Fibroblast of the aortic adventitia (primary cell): ENCODE measurements around the gene GPBP1. TPM values are rescaled to one million over a fixed set of nuclear protein-coding genes. Genes with fewer than 3 reads are reported as not detected.

ENCODE experiments used
- DNase-seq: peaks from one replicate; pipeline ENCODE4 v3.0.0-alpha.2; 2010; ENCODE audit warnings: low read depth
- H3K4me3 ChIP-seq: 2 replicates; pipeline ENCODE4 v1.5.1; 2011; ENCODE audit warnings: low read depth, mild to moderate bottlenecking, control low read depth, low read length, moderate library complexity
- total RNA-seq: library from RNA; depleted of rRNA; stranded (reverse); fragments of >200 nt; gene quantifications from 2 replicates; pipeline ENCODE4 v1.2.3, GENCODE V29; 2012; ENCODE audit warnings: low replicate concordance
- TF ChIP-seq, protein P1 (sequence below): IDR thresholded peaks from 2 replicates; pipeline ENCODE4 v1.5.1; 2011; ENCODE audit warnings: mild to moderate bottlenecking, low read length, control low read depth, inconsistent platforms; ENCODE audit not compliant: insufficient read depth

Gene GPBP1
- total RNA-seq, 1 donor: 73.6 TPM

DNA sequence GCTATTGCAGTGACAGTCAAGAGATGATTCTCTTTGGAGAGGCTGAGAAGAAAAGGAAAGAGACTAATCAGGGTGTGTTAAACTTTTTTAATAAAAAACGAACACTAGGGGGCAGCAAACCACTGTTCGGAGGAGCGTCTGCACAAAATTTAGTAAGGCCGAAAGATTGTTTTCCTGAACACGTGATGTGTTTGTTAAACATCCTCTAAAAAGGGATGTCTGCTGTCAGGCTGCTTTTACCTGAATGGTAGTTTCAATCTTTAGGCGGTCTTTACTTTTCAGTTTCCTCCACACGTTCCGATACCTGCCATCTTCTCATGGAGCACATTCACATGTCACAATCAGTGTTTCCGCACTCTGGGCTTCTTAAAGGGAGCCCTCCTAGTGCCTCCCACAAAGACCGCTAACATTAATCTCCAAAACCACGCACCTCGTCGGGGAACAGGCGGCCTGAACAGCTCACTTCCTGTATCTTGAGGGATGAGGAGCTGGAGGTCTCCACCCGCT is 125.2 kb downstream of the GPBP1 start:
- H3K4me3 ChIP-seq: no peak overlapping the region
- peak; percentile 96 for DNase-seq
- TF ChIP-seq, protein P1, sequence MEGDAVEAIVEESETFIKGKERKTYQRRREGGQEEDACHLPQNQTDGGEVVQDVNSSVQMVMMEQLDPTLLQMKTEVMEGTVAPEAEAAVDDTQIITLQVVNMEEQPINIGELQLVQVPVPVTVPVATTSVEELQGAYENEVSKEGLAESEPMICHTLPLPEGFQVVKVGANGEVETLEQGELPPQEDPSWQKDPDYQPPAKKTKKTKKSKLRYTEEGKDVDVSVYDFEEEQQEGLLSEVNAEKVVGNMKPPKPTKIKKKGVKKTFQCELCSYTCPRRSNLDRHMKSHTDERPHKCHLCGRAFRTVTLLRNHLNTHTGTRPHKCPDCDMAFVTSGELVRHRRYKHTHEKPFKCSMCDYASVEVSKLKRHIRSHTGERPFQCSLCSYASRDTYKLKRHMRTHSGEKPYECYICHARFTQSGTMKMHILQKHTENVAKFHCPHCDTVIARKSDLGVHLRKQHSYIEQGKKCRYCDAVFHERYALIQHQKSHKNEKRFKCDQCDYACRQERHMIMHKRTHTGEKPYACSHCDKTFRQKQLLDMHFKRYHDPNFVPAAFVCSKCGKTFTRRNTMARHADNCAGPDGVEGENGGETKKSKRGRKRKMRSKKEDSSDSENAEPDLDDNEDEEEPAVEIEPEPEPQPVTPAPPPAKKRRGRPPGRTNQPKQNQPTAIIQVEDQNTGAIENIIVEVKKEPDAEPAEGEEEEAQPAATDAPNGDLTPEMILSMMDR: peak; percentile 50

- no peak overlapping the region for H3K4me3 ChIP-seq
- TF ChIP-seq, protein P1: no peak
- DNase-seq: no peak
Measured at GRCh38 chr5:57299986-57300385, 126.1 kb downstream of the GPBP1 start.

- DNase-seq: peak; percentile 48
- TF ChIP-seq, protein P1: no peak
Measured at GRCh38 chr5:57302164-57302563, 128.3 kb downstream of the GPBP1 start.

DNA sequence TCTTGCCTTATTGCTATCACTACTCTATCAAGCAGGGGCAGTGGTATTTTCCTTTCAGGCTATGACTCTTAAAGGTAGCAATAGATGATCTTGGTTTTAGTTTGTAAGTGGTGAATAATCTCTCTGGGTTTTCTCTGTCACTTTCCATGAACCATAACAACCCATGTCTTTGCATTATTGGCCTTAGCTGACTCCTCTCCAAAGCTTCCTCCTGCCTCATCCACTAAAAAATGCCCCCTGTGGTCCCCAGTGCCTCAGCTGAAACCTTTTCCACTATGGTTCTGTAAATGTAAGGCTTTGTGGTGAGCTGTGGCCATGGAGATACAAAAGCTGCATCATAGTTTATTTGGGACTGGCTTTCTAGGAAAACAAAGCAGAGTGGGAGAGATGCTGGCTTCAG is 128.8 kb downstream of the GPBP1 start:
- no peak for DNase-seq
- no peak overlapping the region for H3K4me3 ChIP-seq
- TF ChIP-seq, protein P1: no peak

More at GRCh38 chr5:57302164-57302563, 128.3 kb downstream of the GPBP1 start:
- no peak overlapping the region for H3K4me3 ChIP-seq

GRCh38 chr5:57303985-57304384 is 130.1 kb downstream of the GPBP1 start:
- no peak overlapping the region for H3K4me3 ChIP-seq
- no peak for DNase-seq
- TF ChIP-seq, protein P1: peak; percentile 6

DNA sequence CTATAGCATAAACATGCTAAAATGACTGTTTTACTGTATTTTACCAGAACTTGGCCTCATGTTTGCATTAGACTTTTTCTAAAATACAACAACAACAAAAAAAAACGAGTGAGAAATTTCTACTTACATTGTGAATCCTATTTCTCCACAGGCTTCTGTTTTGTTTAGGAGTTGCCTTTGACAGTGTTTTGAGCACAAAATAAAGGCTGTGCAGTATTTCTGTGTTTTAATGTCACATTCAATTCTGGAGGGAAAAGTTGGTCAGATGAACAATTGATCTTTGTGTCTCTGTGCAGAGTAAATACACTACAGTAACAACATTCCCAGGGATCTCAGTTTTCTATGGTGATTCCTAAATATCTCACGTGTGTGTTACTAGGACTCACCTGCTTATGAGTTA is 131.1 kb downstream of the GPBP1 start:
- no peak overlapping the region for H3K4me3 ChIP-seq
- TF ChIP-seq, protein P1: no peak
- DNase-seq: no peak

GRCh38 chr5:57306359-57306758 is 132.5 kb downstream of the GPBP1 start:
- no peak for DNase-seq
- no peak overlapping the region for H3K4me3 ChIP-seq
- TF ChIP-seq, protein P1: no peak
